HG03097 (cell line): ENCODE data around the gene PHTF2.

Experiments
- ATAC-seq: cut with Tn5 transposase; IDR thresholded peaks from one replicate; pipeline ENCODE4 v1.9.1; 2021; ENCODE audit not compliant: unreplicated experiment, low FRiP score

The PHTF2 gene

DNA sequence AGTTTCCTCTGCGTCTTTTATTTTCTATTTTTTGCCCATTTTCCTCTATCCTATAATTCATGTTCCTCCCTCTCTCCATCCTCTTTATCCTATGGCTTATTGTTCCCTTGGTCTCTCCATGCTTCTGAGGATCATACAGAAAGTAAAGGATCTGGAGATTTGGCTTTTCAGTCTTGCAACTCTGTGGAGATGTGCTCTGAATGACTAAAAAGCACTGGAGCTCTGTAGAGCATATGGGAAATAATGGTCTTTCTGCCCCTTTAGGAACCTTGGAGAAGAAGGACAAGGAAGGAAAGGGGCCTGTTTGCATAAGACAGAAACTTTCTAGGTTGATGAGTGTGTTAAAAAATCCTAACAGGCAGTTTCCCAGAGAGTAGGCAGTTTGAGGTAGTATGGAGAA, 120.1 kb downstream of the PHTF2 start:
- no peak for ATAC-seq

DNA sequence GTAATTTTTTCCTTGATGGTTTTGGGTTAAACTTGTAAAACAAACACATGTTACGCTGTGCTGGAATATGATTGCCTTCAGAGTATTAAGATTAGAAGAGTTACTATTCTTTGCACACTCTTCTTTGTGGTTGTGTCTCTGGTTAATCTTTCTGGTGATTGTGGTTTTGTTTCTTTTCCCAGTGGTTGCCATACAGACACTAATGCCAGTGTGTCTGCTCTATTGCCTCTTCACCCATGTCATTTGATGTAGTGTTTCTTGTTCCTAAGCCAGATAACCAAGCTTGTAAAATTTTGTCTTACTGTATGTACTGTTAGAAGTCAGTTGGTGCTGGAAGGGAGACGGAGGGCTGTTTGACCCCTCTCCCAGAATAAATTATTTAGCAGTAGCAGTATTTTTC, 124.8 kb downstream of the PHTF2 start:
- no peak for ATAC-seq

DNA sequence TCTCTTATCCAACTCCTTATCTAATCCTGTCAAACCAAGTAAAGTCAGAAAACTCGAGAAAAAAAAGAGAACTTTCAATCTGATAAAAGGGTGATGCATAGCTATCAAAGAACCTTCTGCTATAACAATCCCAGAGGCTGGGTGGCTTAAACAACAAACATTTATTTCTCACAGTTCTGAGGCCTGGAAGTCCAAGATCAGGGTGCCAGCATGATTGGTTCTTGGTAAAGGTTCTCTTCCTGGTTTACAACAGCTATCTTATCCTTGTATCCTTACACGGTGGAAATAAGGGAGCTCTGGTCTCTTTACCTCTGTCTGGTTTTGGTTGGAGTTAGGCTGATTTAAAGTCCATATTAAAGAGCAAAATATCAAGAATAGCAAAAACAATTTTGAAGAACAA, 131.9 kb downstream of the PHTF2 start:
- no peak for ATAC-seq

DNA sequence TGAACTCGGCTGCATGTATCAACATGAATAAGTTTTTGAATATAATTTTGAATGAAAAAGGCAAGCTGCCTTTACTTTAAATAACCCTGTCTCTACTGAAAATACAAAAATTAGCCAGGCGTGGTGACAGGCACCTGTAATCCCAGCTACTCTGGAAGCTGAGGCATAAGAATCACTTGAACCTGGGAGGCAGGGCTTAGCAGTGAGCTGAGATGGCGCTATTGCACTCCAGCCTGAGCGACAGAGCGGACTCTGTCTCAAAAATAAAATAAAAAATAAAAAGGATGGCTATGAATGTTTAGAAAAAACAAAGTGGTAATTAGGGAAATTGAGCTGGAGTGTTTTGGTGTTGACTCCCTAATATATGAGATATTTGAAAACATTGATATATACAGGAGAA, 133.3 kb downstream of the PHTF2 start:
- no peak for ATAC-seq

DNA sequence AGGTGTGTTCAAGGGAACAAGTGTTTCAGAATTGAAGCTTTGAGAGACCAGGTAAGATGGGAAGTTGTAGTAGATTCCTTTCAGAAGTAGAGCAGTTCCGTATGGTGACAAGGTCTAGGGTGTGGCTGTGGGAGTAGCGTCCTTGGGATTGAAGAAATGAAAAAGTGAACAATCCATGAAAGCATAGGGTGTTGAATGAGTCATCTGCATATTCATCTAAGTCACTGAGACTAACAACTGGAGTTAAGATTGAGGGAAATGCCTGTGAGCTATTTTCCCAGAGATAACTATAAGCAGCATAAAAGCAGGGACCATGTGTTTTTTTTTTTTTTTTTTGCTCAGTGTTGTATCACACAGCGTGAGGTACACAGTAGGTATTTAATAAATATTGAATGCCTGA, 134.8 kb downstream of the PHTF2 start:
- ATAC-seq: no peak

DNA sequence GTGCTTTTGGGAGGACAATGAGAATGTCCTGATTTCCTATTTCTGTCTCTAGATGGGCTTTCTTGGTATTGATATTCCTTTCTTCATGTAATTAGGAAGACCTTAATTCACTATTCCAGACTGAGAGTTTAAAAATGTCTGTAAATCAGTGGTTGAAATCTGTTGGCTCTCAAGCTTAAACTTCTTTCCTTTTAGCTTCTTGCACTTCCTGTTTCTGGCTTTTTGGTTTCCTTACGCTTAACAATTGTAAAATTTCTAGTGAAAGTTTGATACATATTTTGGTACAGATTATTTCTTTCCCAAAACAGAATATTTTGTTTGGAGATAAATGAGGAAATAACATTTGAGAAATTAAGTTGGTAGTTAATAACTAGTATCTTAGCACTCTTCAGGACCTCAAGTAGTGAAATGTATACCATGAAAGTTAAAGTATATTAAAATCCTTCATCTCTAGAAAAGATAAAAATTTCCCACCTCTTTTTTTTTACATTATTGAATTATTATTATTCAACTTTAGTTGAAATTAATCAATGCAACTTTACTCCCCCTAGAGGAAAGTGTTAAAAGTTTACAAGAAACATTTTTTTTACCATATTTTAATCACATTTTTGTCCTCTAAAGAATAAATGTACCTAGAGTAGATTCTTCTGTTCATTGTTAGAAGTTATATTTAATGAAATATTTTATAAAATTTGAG, 137.2 kb downstream of the PHTF2 start:
- no peak for ATAC-seq

DNA sequence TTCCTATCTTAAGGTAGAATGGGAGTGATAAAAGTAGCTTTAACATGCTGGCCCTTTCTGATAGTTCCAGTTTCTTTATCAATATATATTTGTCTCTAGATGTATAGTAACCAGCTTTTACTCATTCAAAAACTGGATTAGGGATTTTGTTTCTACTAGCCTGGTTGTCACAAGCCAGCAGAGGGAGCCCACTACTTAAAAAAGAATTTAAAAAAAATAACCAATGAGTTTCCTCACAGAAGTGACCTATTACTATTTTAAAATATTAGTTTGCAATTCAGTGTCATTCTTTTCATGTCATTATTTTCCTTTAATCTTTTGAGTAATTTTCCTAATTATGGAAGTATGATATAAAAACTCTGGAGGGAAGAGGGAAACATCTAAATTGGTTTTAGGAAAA, 142.1 kb downstream of the PHTF2 start:
- ATAC-seq: no peak

DNA sequence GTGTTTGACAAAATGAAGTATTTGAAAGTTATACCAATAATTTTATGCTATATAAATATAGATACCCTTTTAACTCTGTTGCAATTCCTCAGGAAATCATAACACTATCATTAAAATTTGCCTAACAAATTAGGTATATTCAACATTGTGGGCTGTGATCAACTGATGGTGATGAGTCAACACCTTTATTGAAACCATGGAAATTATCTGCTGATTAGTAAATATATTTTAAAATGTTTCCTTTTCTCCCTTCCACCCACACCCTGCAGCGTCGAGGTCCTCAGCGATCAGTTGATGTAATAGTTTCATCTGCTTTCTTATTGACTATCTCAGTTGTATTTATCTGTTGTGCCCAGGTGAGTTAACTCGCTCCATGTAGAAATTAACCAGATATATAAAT, 143.9 kb downstream of the PHTF2 start:
- no peak for ATAC-seq

DNA sequence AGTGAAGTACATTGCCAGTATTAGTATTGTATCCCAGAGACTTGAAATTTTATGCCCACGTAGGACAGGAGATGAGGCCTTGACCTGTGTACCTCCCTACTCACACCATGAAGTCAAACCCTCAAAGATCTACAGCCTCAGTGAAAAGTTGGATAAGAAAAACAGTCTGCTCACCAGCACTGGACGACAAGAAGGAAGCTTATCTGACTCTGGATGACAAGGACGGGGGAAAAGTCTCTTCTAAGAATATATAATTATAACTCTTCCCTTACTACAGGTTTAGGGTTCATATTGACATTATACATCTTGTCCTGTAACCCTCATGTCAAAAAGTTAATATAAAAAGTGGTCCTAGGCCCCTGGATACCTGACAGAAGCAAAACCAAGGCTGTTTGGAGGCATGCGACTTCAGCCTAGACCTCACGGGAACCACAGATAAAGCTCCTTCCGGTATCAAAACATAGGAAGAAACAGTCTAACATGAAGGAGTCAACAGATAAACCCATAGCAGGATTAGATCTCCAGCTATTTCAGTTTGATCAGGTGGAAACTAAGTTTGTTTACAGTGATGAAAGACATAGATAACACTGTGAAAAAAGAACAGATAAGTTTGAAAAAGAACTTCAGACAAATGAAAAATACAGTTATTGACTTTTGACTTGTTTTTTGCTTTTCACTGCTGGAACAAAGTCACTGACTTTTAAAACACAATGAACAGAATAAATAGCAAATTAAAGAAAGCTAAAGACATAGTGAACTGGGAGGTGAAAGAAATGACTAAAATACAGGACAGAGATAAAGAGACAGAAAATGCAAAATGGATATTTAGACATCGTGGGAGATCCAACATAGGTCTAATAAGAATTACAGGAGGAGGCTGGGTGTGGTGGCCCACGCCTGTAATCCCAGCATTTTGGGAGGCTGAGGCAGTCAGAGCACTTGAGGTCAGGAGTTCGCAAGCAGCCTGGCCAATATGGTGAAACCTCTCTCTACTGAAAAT, 145.9 kb downstream of the PHTF2 start:
- no peak for ATAC-seq

DNA sequence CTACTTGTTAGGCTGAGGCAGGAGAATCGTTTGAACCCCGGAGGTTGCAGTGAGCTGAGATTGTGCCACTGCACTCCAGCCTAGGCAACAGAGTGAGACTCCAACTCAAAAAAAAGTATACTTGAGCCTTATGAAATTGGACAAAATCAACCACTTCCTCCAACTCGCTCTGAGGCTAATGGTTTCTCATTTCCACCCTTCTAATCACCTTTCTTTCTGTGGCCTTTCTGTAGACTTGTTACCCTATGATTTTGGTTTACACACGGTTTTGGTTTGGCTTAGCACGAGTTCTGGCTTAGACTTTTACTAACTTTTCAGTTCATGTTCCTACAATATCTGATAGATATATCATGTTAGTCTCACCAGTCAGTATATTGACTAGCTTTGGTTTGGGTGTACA, 152.0 kb downstream of the PHTF2 start:
- peak; percentile 55 for ATAC-seq

DNA sequence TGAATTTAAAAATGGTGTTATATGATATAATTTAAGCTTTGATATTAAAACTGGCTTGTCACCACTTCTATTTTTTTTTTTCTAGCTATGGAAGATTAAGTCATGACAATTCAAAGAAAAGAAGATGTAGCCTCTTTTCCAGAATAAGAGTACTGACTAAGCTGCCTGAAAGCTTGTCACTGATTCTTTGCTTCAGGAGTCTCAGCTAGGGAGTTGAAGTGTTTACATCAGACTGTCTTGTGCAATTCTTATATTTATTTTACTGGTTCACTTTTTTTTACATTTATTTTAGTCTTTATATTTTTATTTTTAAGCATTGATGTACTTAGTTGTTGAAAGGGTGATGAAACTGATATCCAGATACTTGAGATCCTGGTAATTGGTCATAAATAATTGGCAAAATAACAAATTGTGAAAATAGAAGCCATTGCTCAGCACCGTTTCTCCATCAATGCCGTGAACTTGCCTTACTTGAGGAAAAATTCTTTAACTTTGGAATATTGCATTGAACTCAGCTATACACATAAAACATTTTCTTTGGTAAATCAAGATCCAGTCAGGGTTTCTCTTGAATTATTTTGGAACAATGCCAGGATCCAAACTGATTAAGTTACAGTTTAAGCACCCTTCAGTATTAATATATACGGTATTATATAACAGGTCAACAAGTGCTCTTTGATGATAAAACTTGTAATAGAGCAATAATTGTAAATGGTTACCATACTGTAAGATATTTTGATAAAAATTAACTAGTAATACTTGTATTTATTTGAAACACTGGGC, 156.4 kb downstream of the PHTF2 start:
- no peak for ATAC-seq

DNA sequence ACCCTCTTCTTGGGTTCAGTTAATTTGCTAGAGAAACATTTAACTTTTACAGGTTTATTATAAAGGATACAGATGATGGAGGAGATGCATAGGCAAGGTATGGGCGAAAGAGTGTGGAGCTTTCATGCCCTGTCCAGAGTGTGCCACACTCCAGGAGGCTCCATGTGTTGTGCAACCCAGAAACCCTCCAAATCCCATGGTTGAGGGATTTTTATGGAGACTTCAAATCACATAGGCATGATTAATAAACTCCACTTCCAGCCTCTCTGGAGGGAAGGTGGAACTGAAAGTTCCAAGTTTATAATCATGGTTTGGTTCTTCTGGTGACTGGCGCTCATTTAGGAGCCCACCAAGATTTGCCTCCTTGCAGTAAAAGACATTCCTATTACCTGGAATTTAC, 159.9 kb downstream of the PHTF2 start:
- no peak for ATAC-seq

DNA sequence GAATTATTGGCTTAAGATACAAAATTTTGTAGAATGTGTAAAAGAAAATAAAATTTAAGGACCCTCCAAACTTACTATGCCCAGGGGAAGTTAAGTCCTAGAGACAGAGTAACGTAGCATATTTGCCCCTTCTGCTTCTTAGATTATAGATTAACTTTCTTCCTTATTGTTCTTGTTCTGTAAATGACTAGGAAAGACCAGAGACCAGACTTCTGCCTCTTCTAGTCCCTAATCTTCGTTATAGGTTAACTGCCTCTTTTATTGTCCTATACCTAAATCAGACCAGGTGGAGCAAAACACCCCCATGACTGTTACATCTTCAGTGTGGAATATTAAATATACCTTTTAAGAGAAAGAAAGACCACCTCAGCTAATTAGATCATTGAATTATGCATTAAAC, 160.5 kb downstream of the PHTF2 start:
- no peak for ATAC-seq

DNA sequence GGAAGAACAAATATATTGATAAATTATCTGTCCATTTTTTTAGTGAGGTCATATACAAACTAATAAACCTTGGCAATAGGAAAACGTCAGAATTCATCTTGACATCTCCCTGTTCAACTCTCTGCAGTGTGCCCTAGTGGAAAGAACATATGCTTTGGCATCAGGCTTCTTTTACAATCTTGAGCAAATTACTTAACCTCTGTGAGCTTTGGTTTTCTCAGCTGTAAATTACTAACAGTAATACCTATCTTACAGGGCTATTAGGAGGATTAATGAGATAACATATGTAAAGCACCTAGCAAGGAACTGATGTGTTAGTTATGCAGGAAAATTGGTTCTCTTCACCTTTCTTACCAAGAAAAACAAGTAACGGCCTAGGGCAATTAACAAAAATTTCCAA, 161.8 kb downstream of the PHTF2 start:
- no peak for ATAC-seq

DNA sequence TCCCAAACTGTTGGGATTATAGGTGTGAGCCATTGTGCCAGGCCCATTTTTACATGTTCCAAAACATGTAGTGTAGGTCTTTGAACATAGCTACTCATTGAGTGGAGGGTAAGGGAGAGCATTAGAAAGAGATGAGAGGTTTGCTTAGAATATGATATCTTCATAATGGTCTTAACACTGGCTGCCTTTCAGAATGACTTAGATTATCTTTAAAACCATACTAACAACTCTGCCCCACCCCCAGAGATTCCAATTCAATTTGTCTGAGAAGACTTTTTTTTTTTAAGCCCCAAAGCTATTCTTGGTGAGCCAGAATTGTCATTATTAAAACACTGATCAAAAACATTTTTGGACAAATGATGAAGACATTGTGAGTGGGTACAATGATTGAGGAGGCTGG, 168.9 kb downstream of the PHTF2 start:
- no peak for ATAC-seq

DNA sequence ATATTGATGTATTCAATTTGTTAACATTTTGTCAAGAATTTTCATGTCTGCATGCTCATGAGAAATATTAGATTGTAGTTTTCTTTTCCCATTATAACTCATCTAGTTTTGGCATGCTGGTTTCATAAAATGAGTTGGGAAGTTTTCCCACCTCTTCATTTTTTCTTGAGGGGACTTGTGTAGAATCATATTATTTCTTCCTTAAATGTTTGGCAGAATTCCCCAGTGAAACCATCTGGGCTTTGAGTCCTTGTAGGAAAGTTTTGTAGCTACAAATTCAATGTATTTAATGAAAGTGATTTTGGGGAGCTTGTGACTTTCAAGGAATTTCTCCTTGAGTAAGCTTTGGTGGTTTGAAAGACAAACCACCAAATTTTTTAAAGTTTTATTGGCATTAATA, 173.2 kb downstream of the PHTF2 start:
- no peak for ATAC-seq

DNA sequence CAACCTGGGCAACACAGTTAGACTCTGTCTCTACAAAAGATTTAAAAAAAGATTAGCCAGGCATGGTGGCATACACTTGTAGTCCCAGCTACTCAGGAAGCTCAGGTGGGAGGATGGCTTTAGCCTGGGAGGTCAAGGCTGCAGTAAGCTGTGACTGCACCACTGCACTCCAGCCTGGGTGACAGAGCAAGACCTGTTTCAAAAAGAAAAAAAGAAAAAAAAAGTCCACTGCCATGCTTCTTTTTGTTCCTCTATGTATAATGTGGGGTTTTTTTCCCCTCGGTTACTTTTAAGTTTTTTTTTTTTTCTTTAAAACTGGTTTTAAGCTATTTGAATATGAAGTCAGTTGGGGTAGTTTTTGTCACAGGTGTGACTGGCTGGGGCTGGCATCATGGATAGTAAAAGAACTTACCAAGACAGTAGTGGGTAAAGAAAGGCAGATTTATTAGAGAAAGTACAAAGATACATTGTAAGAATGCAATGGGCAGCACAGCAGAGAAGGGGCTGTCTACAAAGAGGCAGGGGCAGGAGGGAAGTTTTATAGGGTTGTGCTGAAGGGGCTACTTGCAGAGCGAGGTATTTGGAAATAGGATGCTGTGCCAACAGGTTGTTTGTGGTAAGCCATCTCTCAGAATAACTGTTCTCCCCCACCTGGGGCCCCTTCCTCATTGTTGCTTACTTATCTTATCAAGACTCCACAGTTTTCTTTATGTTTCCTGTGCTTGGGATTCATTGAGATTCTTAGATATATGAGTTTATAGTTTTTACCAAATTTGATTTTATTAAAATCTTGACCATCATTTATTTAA, 177.3 kb downstream of the PHTF2 start:
- ATAC-seq: no peak

DNA sequence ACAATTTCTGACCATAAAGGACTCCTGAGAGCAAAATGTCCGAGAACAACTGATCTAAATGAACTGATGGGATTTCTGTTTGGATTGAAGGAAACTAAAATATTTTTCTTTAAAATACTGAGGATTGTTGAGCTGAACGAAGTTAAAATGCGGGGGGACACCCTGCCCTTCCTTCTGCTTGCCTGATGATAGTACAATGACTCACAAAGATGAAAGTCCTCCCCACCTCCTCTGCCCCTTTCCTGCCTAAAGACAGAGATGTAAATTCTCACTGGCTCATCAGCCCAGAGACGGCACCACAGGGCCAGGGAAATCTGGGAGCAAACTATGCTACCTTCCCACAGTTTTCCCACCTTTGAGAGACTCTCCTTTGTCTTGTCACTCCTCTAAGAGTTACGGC, 180.6 kb downstream of the PHTF2 start:
- no peak for ATAC-seq

DNA sequence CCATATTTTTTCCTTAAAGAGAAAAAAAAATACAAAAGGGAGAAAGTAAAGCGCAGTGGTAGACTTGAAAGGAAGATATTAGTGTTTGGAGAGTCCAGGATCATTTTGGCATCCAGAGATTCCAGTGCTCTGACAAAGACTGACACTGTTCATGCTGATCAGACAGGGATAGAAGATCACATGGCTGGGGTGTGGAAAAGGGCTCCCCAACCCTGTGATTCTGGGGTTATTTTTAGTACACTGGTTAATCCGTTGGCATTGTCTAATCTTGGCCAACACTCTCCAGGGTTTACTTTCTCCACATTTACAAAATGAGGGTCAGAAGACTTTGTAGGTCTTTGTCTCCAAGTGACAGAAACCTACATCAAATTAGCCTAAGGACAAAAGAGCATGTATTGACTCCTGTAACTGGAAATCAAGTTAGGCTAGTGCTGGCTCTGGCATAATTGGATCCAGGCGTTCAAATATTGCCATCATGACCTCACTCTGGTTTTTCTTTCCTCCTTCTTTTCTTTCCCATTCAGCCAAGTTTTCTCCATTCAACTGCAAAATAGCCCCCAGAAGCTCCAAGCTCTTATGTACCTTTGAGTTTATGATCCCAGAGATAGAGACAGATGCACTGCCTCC, 181.6 kb downstream of the PHTF2 start:
- ATAC-seq: no peak
